Subcutaneous adipose tissue (tissue), 4 donors: ENCODE data around the gene NFIX. TPM values are rescaled to one million over a fixed set of nuclear protein-coding genes. Genes with fewer than 3 reads are reported as not detected.

Source experiments
- CTCF ChIP-seq: fragments of 450-650 bp; IDR thresholded peaks from one replicate; pipeline ENCODE4 v1.5.1; 2016; ENCODE audit warnings: low read depth, mild to moderate bottlenecking, control low read depth, antibody characterized with exemption, moderate library complexity
- total RNA-seq, 4 donors: library from RNA; depleted of rRNA; stranded (reverse); fragments of >200 nt; gene quantifications; one replicate each; pipeline ENCODE4 v1.1.0, GENCODE V29; 2016

NFIX gene
- total RNA-seq, 4 donors from 2014 or later = 32.8 to 102 (median 47.0) TPM

GRCh38 chr19:13050274-13050673, 55.0 kb downstream of the NFIX start:
- TF ChIP-seq CTCF = no peak

GRCh38 chr19:13051557-13052165, 56.4 kb downstream of the NFIX start:
- TF ChIP-seq CTCF = no peak

DNA sequence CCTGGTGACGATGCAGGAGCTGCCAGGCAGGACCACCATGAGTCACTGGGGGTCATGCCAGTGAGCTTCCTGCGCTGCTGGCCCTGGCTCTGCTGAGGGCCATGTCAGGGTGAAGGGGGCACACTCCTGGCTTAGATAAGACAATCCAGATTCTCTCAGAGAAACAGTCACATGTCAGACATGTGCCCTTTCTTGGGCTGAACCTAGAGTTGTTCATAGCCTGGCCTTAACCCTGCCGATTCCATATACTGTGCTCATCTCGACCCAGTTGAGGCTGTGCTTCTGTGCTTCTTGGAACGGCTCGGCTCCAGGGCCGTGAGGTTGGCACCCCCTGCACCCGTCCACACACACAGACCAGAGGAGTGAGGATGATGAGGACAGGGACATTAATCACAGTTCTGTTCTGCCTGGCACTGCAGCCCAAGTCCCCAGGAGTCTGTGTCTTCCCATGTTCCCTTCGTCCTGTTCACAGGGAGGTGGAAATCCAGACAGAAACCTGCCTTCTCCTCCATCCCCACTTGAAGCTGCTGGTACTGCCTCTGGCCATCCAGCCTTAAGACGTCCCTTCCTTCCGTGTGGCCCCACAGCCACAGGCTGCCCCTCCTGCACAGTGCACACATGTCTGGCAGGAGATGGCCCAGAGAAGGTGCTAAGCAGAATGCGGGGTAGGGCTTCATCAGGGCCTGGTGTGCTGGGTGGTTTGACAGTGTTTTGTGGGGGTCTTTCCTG, 57.3 kb downstream of the NFIX start:
- TF ChIP-seq CTCF = no peak

- TF ChIP-seq CTCF = no peak
These were observed 58.0 kb downstream of the NFIX start for GRCh38 chr19:13053238-13053637.

GRCh38 chr19:13053761-13054625, 58.7 kb downstream of the NFIX start:
- TF ChIP-seq CTCF = no peak

GRCh38 chr19:13054626-13055212, 59.4 kb downstream of the NFIX start:
- no peak for TF ChIP-seq CTCF
